ENCODE measurements around the gene PRIM2.
"Not testable (repeated sequence)": the region's sequence is repeated elsewhere in the genome, so short reads cannot be mapped to it uniquely, and the experiment has no call there.

- not testable (repeated sequence) for TF ChIP-seq SUZ12 (IDR thresholded peaks at IDR 0.05; ENCODE audit: extremely low read depth, insufficient read depth, insufficient read length); YY1 (IDR thresholded peaks at IDR 0.05; ENCODE audit: insufficient read depth, insufficient read length)
These were observed 355.9 kb downstream of the PRIM2 start for GRCh38 chr6:57673281-57673680.

Data from NT2/D1 (cell line).